H9 (cell line): ENCODE results near the gene IL10RA. TPM values are rescaled to one million over a fixed set of nuclear protein-coding genes. Genes with fewer than 3 reads are reported as not detected.

Experiments
- DNase-seq: peaks from one replicate; pipeline ENCODE4 v3.0.0-alpha.2; 2017
- H2AFZ ChIP-seq: one replicate; pipeline ENCODE4 v1.6.1; 2013; ENCODE audit warnings: mild to moderate bottlenecking, low read length, control low read depth, moderate library complexity
- H2AK5ac ChIP-seq: 2 replicates; pipeline ENCODE4 v1.6.1; 2013; ENCODE audit warnings: low read length, control low read depth, mixed read lengths; ENCODE audit not compliant: insufficient read length
- H2BK120ac ChIP-seq: one replicate; pipeline ENCODE4 v1.6.1; 2013; ENCODE audit warnings: low read depth, mild to moderate bottlenecking, low read length, control low read depth, inconsistent platforms; ENCODE audit not compliant: poor library complexity, severe bottlenecking
- H2BK12ac ChIP-seq: 2 replicates; pipeline ENCODE4 v1.6.1; 2013; ENCODE audit warnings: low read length, control low read depth, mixed read lengths, low read depth; ENCODE audit not compliant: insufficient read length
- H2BK15ac ChIP-seq: 2 replicates; pipeline ENCODE4 v1.6.1; 2013; ENCODE audit warnings: low read depth, low read length, control low read depth
- H2BK20ac ChIP-seq: one replicate; pipeline ENCODE4 v1.6.1; 2013; ENCODE audit warnings: low read depth, mild to moderate bottlenecking, low read length, control low read depth, inconsistent platforms; ENCODE audit not compliant: poor library complexity, severe bottlenecking
- H2BK5ac ChIP-seq: 2 replicates; pipeline ENCODE4 v1.6.1; 2013; ENCODE audit warnings: low read length, control low read depth, mixed read lengths; ENCODE audit not compliant: insufficient read length
- H3K14ac ChIP-seq: 2 replicates; pipeline ENCODE4 v1.6.1; 2013; ENCODE audit warnings: low read length, control low read depth; ENCODE audit not compliant: insufficient read depth
- H3K18ac ChIP-seq: 2 replicates; pipeline ENCODE4 v1.6.1; 2013; ENCODE audit warnings: low read depth, mild to moderate bottlenecking, mixed read lengths, low read length, control low read depth; ENCODE audit not compliant: insufficient read length
- H3K23ac ChIP-seq: 2 replicates; pipeline ENCODE4 v1.6.1; 2013; ENCODE audit warnings: low read length, control low read depth, mixed read lengths, low read depth; ENCODE audit not compliant: insufficient read length
- H3K23me2 ChIP-seq: 2 replicates; pipeline ENCODE4 v1.6.1; 2013; ENCODE audit warnings: low read depth, mild to moderate bottlenecking, mixed read lengths, low read length, control low read depth; ENCODE audit not compliant: insufficient read length, poor library complexity, severe bottlenecking
- H3K27ac ChIP-seq: 2 replicates; pipeline ENCODE4 v1.5.1; 2013; ENCODE audit warnings: low read length, control low read depth, mixed read lengths, low read depth; ENCODE audit not compliant: insufficient read length
- H3K27me3 ChIP-seq: 2 replicates; pipeline ENCODE4 v1.6.1; 2013; ENCODE audit warnings: low read length, control low read depth, inconsistent platforms; ENCODE audit not compliant: insufficient read depth
- H3K4ac ChIP-seq: 2 replicates; pipeline ENCODE4 v1.6.1; 2013; ENCODE audit warnings: low read depth, mild to moderate bottlenecking, control low read depth, inconsistent platforms, low read length, moderate library complexity
- H3K4me1 ChIP-seq: 2 replicates; pipeline ENCODE4 v1.6.1; 2013; ENCODE audit warnings: low read length, control low read depth, inconsistent platforms; ENCODE audit not compliant: insufficient read depth
- H3K4me2 ChIP-seq: 2 replicates; pipeline ENCODE4 v1.6.1; 2013; ENCODE audit warnings: low read length, control low read depth, mixed read lengths; ENCODE audit not compliant: insufficient read length, insufficient read depth
- H3K56ac ChIP-seq: 2 replicates; pipeline ENCODE4 v1.6.1; 2013; ENCODE audit warnings: low read depth, mild to moderate bottlenecking, mixed read lengths, low read length, control low read depth; ENCODE audit not compliant: insufficient read length
- H3K79me1 ChIP-seq: 2 replicates; pipeline ENCODE4 v1.6.1; 2013; ENCODE audit warnings: low read depth, mild to moderate bottlenecking, moderate library complexity, low read length, control low read depth, inconsistent platforms; ENCODE audit not compliant: insufficient read depth, poor library complexity, severe bottlenecking
- H3K79me2 ChIP-seq: 2 replicates; pipeline ENCODE4 v1.6.1; 2013; ENCODE audit warnings: low read length, control low read depth, inconsistent platforms; ENCODE audit not compliant: insufficient read depth
- H3K9ac ChIP-seq: 2 replicates; pipeline ENCODE4 v1.6.1; 2013; ENCODE audit warnings: low read length, control low read depth, mixed read lengths; ENCODE audit not compliant: insufficient read length; ENCODE audit errors: extremely low read depth
- H3K9me3 ChIP-seq: one replicate; pipeline ENCODE4 v1.6.1; 2013; ENCODE audit warnings: low read depth, low read length, inconsistent platforms; ENCODE audit not compliant: control insufficient read depth
- H3T11ph ChIP-seq: one replicate; pipeline ENCODE4 v1.6.1; 2013; ENCODE audit warnings: mild to moderate bottlenecking, low read length, control low read depth, inconsistent platforms
- H4K20me1 ChIP-seq: one replicate; pipeline ENCODE4 v1.6.1; 2013; ENCODE audit not compliant: control insufficient read depth, insufficient read length, insufficient read depth
- H4K5ac ChIP-seq: 2 replicates; pipeline ENCODE4 v1.6.1; 2013; ENCODE audit warnings: low read depth, mild to moderate bottlenecking, mixed read lengths, low read length, control low read depth; ENCODE audit not compliant: insufficient read length
- H4K8ac ChIP-seq: replicated peaks from 2 replicates; pipeline ENCODE4 v1.6.1; 2013; ENCODE audit warnings: low read length, control low read depth, mixed read lengths, low read depth; ENCODE audit not compliant: insufficient read length
- H4K91ac ChIP-seq: 2 replicates; pipeline ENCODE4 v1.6.1; 2013; ENCODE audit warnings: low read depth, mild to moderate bottlenecking, moderate library complexity, mixed read lengths, low read length, control low read depth; ENCODE audit not compliant: insufficient read length
- H3K27ac Mint-ChIP-seq, 3 experiments: 2 replicates in 2 of 3; 3 replicates in 1 of 3; pipeline ENCODE4 v1.8.0; 2020 to 2021; ENCODE audit warnings: mixed read lengths in 3 of 3, mild to moderate bottlenecking in 1 of 3, moderate library complexity in 1 of 3
- H3K27me3 Mint-ChIP-seq: 2 replicates; pipeline ENCODE4 v1.8.0; 2021; ENCODE audit warnings: low read depth, mild to moderate bottlenecking, moderate library complexity, mixed read lengths
- H3K36me3 Mint-ChIP-seq, 3 experiments: 2 replicates in 2 of 3; 3 replicates in 1 of 3; pipeline ENCODE4 v1.8.0; 2020 to 2021; ENCODE audit warnings: low read depth in 3 of 3, mixed read lengths in 3 of 3; ENCODE audit not compliant: insufficient read depth in 1 of 3
- H3K4me1 Mint-ChIP-seq, 2 experiments: 2 replicates each; pipeline ENCODE4 v1.8.0; 2020; ENCODE audit warnings: mixed read lengths in 2 of 2
- H3K4me3 Mint-ChIP-seq, 2 experiments: 2 replicates in 1 of 2; 3 replicates in 1 of 2; pipeline ENCODE4 v1.8.0; 2020 to 2021; ENCODE audit warnings: mild to moderate bottlenecking in 2 of 2, mixed read lengths in 2 of 2, moderate library complexity in 1 of 2
- H3K9me3 Mint-ChIP-seq, 2 experiments: 2 replicates in 1 of 2; 3 replicates in 1 of 2; pipeline ENCODE4 v1.8.0; 2020; ENCODE audit warnings: mild to moderate bottlenecking in 2 of 2, mixed read lengths in 2 of 2, moderate library complexity in 1 of 2
- CTCF ChIP-seq: fragments of 200-600 bp; sonication (generic); conservative IDR thresholded peaks from 3 replicates; pipeline ENCODE4 v1.8.0; 2021; ENCODE audit warnings: antibody characterized with exemption, mild to moderate bottlenecking
- WGBS: extraction: QIAGEN DNeasy Blood & Tissue Kit; methylation state at CpG from one replicate; pipeline ENCODE4 v1.1.7; 2013; ENCODE audit warnings: missing lambda C conversion rate, low lambda C conversion rate, mixed read lengths; ENCODE audit not compliant: insufficient read length; ENCODE audit errors: extremely low coverage; 5-methylcytosine and 5-hydroxymethylcytosine counted together
- total RNA-seq: library from RNA; stranded (reverse); gene quantifications from 2 replicates; pipeline ENCODE4 v1.2.1, GENCODE V29; 2021

The IL10RA gene
- total RNA-seq, 1 experiment from 2014 or later = not detected

DNA sequence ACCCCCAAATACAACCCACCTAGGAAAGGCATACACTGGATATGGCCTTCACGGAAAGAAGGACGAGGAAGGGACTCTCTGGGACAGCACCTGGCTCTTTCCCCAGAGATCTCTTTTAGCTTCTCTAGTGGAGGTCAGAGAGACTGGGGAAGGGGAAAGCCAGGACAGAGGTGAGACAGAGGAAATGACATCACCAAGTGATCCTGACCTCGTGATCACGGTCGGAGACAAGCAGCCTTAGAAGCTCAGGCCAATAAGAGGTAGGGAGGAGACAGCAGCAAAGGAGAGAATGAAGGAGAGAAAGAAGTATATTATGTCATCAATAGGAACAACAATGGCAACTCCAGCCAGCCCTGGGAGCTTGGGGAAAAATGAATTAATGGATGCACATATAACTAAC lies 41.6 kb upstream of the IL10RA start:
- Mint-ChIP-seq H3K4me1 (peaks cover 2 to 6% of the 10 kb centered on the region in 2 experiments; a peak in 2 of 4 replicates), H3K36me3 (no peaks in the 10 kb centered on the region; a peak in 1 of 7 replicates), H3K27me3 (no peaks in the 10 kb centered on the region; the same call in 1 of the 2 replicates), H3K27ac (no peak overlapping the region), H3K4me3 (no peak overlapping the region), H3K9me3 (no peaks in the 10 kb centered on the region)
- H2BK12ac ChIP-seq = no peak overlapping the region
- no peaks in the 10 kb centered on the region for H3K27me3 ChIP-seq
- no peak overlapping the region for H2AFZ ChIP-seq
- TF ChIP-seq CTCF = no peak
- no peak overlapping the region for H3K14ac ChIP-seq
- no peak overlapping the region for H4K8ac ChIP-seq
- no peaks in the 10 kb centered on the region for H3K79me2 ChIP-seq
- no peaks in the 10 kb centered on the region for H3K23me2 ChIP-seq
- H3K56ac ChIP-seq = no peak overlapping the region
- no peaks in the 10 kb centered on the region for H3K79me1 ChIP-seq
- no CpG with 5 or more reads among the region's 5 CpGs for WGBS
- H3K4me1 ChIP-seq = no peaks in the 10 kb centered on the region
- H4K20me1 ChIP-seq = no peaks in the 10 kb centered on the region
- no peak overlapping the region for H2BK15ac ChIP-seq
- H2BK5ac ChIP-seq = no peak overlapping the region
- H3K18ac ChIP-seq = no peak overlapping the region
- H3K9me3 ChIP-seq = no peaks in the 10 kb centered on the region
- H4K91ac ChIP-seq = no peak overlapping the region
- H3K23ac ChIP-seq = no peak overlapping the region
- no peak overlapping the region for H3K9ac ChIP-seq
- no peak for DNase-seq
- no peak overlapping the region for H3K4me2 ChIP-seq
- no peak overlapping the region for H3K27ac ChIP-seq
- H2BK120ac ChIP-seq = no peak overlapping the region
- H4K5ac ChIP-seq = no peak overlapping the region
- H3K4ac ChIP-seq = no peak overlapping the region
- H3T11ph ChIP-seq = no peak overlapping the region
- no peak overlapping the region for H2BK20ac ChIP-seq
- no peak overlapping the region for H2AK5ac ChIP-seq
